Neuron (in vitro differentiated cells): ENCODE data around the gene MBD3L2B.
"Not testable (repeated sequence)": the region's sequence is repeated elsewhere in the genome, so short reads cannot be mapped to it uniquely, and the experiment has no call there.

Experiments
- H2AFZ ChIP-seq: one replicate; pipeline ENCODE4 v1.6.1; 2013; ENCODE audit warnings: low read depth, mild to moderate bottlenecking, inconsistent platforms, low read length, moderate library complexity
- H3K27me3 ChIP-seq: one replicate; pipeline ENCODE4 v1.6.1; 2013; ENCODE audit warnings: low read length; ENCODE audit not compliant: insufficient read depth
- H3K36me3 ChIP-seq: one replicate; pipeline ENCODE4 v1.6.1; 2013; ENCODE audit warnings: low read length; ENCODE audit not compliant: insufficient read depth
- H3K4me1 ChIP-seq: one replicate; pipeline ENCODE4 v1.6.1; 2013; ENCODE audit warnings: low read length; ENCODE audit not compliant: insufficient read depth
- H3K4me3 ChIP-seq: 2 replicates; pipeline ENCODE4 v1.5.1; 2013; ENCODE audit warnings: mild to moderate bottlenecking, low read length, moderate library complexity
- H3K9me3 ChIP-seq: one replicate; pipeline ENCODE4 v1.6.1; 2013; ENCODE audit warnings: low read length

MBD3L2B gene

GRCh38 chr19:7052896-7053295, 31.7 kb upstream of the MBD3L2B start:
- not testable (repeated sequence) for H3K36me3 ChIP-seq, H3K27me3 ChIP-seq, H3K4me3 ChIP-seq, H3K9me3 ChIP-seq, H3K4me1 ChIP-seq, H2AFZ ChIP-seq

GRCh38 chr19:7051421-7051820, 30.2 kb upstream of the MBD3L2B start:
- not testable (repeated sequence) for H2AFZ ChIP-seq, H3K36me3 ChIP-seq, H3K4me3 ChIP-seq, H3K27me3 ChIP-seq, H3K9me3 ChIP-seq, H3K4me1 ChIP-seq

GRCh38 chr19:7049021-7049420, 27.8 kb upstream of the MBD3L2B start, which contains the start of gene MBD3L2:
MBD3L2 (plus strand) TSS chr19:7049321; CDS start chr19:7049374, 53 bp downstream.
- not testable (repeated sequence) for H3K27me3 ChIP-seq, H2AFZ ChIP-seq, H3K36me3 ChIP-seq, H3K4me3 ChIP-seq, H3K9me3 ChIP-seq, H3K4me1 ChIP-seq

- H3K9me3 ChIP-seq, H3K36me3 ChIP-seq, H3K4me3 ChIP-seq, H3K4me1 ChIP-seq, H2AFZ ChIP-seq, H3K27me3 ChIP-seq: not testable (repeated sequence)
Measured at GRCh38 chr19:7041563-7041962, 20.3 kb upstream of the MBD3L2B start.

- not testable (repeated sequence) for H3K27me3 ChIP-seq, H3K36me3 ChIP-seq, H3K4me1 ChIP-seq, H2AFZ ChIP-seq, H3K4me3 ChIP-seq, H3K9me3 ChIP-seq
Measured at GRCh38 chr19:7040079-7040478, 18.8 kb upstream of the MBD3L2B start, which contains the start of gene MBD3L4. MBD3L4 (minus strand) TSS chr19:7040179; CDS start chr19:7040144, 35 bp downstream.

GRCh38 chr19:7030278-7030677, 9.0 kb upstream of the MBD3L2B start, which contains the start of gene MBD3L5:
MBD3L5 (plus strand) TSS chr19:7030578; CDS start chr19:7030612, 34 bp downstream.
- not testable (repeated sequence) for H3K9me3 ChIP-seq, H3K27me3 ChIP-seq, H3K36me3 ChIP-seq, H3K4me1 ChIP-seq, H2AFZ ChIP-seq, H3K4me3 ChIP-seq

- not testable (repeated sequence) for H3K9me3 ChIP-seq, H3K27me3 ChIP-seq, H2AFZ ChIP-seq, H3K4me1 ChIP-seq, H3K4me3 ChIP-seq, H3K36me3 ChIP-seq
Measured at GRCh38 chr19:7028790-7029189, 7.6 kb upstream of the MBD3L2B start.

- H3K9me3 ChIP-seq = no peaks in the 10 kb centered on the region
- H3K36me3 ChIP-seq = no peaks in the 10 kb centered on the region
- no peak overlapping the region for H2AFZ ChIP-seq
- H3K4me1 ChIP-seq = no peaks in the 10 kb centered on the region
- peaks cover 2% of the 10 kb centered on the region for H3K27me3 ChIP-seq
- H3K4me3 ChIP-seq = no peak overlapping the region
Measured at GRCh38 chr19:7018828-7019227, 2.4 kb downstream of the MBD3L2B start.

- H3K4me1 ChIP-seq = no peaks in the 10 kb centered on the region
- H3K4me3 ChIP-seq = no peak overlapping the region
- H3K9me3 ChIP-seq = peaks cover 2% of the 10 kb centered on the region
- peaks cover 2% of the 10 kb centered on the region for H3K27me3 ChIP-seq
- no peak overlapping the region for H2AFZ ChIP-seq
- H3K36me3 ChIP-seq = no peaks in the 10 kb centered on the region
Measured at GRCh38 chr19:7013678-7014077, 7.6 kb downstream of the MBD3L2B start.

- H3K9me3 ChIP-seq = peaks cover 2% of the 10 kb centered on the region
- H2AFZ ChIP-seq = no peak overlapping the region
- H3K27me3 ChIP-seq = peaks cover 2% of the 10 kb centered on the region
- no peaks in the 10 kb centered on the region for H3K36me3 ChIP-seq
- no peaks in the 10 kb centered on the region for H3K4me1 ChIP-seq
- no peak overlapping the region for H3K4me3 ChIP-seq
Measured at GRCh38 chr19:7010722-7011593, 10.3 kb downstream of the MBD3L2B start.

GRCh38 chr19:7007859-7008258, 13.4 kb downstream of the MBD3L2B start:
- H3K27me3 ChIP-seq = no peaks in the 10 kb centered on the region
- no peak overlapping the region for H2AFZ ChIP-seq
- no peaks in the 10 kb centered on the region for H3K36me3 ChIP-seq

GRCh38 chr19:7006135-7006704, 15.0 kb downstream of the MBD3L2B start:
- Histone ChIP-seq H3K36me3 (no peaks in the 10 kb centered on the region), H3K9me3 (no peaks in the 10 kb centered on the region), H3K4me1 (no peaks in the 10 kb centered on the region), H3K27me3 (no peaks in the 10 kb centered on the region), H2AFZ (no peak overlapping the region), H3K4me3 (peak overlapping the region; percentile 16)

More at GRCh38 chr19:7007859-7008258, 13.4 kb downstream of the MBD3L2B start:
- Histone ChIP-seq H3K9me3 (peaks cover 2% of the 10 kb centered on the region), H3K4me3 (no peak overlapping the region), H3K4me1 (no peaks in the 10 kb centered on the region)

GRCh38 chr19:7004313-7004931, 16.8 kb downstream of the MBD3L2B start:
- Histone ChIP-seq H3K36me3 (no peaks in the 10 kb centered on the region), H3K27me3 (no peaks in the 10 kb centered on the region)

More at GRCh38 chr19:7004313-7004931, 16.8 kb downstream of the MBD3L2B start:
- Histone ChIP-seq H3K4me3 (no peak overlapping the region), H3K4me1 (no peaks in the 10 kb centered on the region), H2AFZ (no peak overlapping the region), H3K9me3 (no peaks in the 10 kb centered on the region)
